HEK293 (cell line): ENCODE measurements around the gene NDUFS7.

Source experiments
- SALL2 ChIP-seq: fragments of 450-650 bp; formaldehyde crosslinking; IDR thresholded peaks from 2 replicates; pipeline ENCODE4 v1.5.0; 2017; ENCODE audit warnings: missing biosample characterization, mild to moderate bottlenecking, missing genetic modification characterization, borderline replicate concordance
- ZFP37 ChIP-seq: fragments of 450-650 bp; formaldehyde crosslinking; IDR thresholded peaks from 2 replicates; pipeline ENCODE4 v1.5.1; 2016; ENCODE audit warnings: missing biosample characterization, missing genetic modification characterization
- ZNF274 ChIP-seq, 2 experiments: fragments of 200-500 bp in 1 of 2; fragments of 450-650 bp in 1 of 2; sonication (Bioruptor generic) in 1 of 2; formaldehyde crosslinking in 1 of 2; IDR thresholded peaks; 2 replicates each; pipeline versions ENCODE4 v1.5.1 to v1.6.1; 2014 to 2016; ENCODE audit warnings: borderline replicate concordance in 1 of 2, inconsistent platforms in 1 of 2, low read length in 1 of 2, missing biosample characterization in 1 of 2, missing genetic modification characterization in 1 of 2
- ZNF629 ChIP-seq: fragments of 450-650 bp; formaldehyde crosslinking; IDR thresholded peaks from 2 replicates; pipeline ENCODE4 v1.5.1; 2017; ENCODE audit warnings: missing biosample characterization, missing genetic modification characterization
- TF ChIP-seq, protein P1 (sequence below): fragments of 450-650 bp; formaldehyde crosslinking; IDR thresholded peaks from 2 replicates; pipeline ENCODE4 v1.5.1; 2016; ENCODE audit warnings: missing biosample characterization, missing genetic modification characterization
- TF ChIP-seq, protein P2 (sequence below): fragments of 450-650 bp; IDR thresholded peaks from 2 replicates; pipeline ENCODE4 v1.5.1; 2018; ENCODE audit warnings: missing biosample characterization, mild to moderate bottlenecking, missing genetic modification characterization
- TF ChIP-seq, protein P3 (sequence below): fragments of 450-650 bp; formaldehyde crosslinking; IDR thresholded peaks from 2 replicates; pipeline ENCODE4 v1.5.1; 2016; ENCODE audit warnings: missing biosample characterization, missing genetic modification characterization, low read depth
- TF ChIP-seq, protein P4 (sequence below): fragments of 450-650 bp; formaldehyde crosslinking; IDR thresholded peaks from 2 replicates; pipeline ENCODE4 v1.5.1; 2016; ENCODE audit warnings: missing biosample characterization, missing genetic modification characterization, low read depth

DNA sequence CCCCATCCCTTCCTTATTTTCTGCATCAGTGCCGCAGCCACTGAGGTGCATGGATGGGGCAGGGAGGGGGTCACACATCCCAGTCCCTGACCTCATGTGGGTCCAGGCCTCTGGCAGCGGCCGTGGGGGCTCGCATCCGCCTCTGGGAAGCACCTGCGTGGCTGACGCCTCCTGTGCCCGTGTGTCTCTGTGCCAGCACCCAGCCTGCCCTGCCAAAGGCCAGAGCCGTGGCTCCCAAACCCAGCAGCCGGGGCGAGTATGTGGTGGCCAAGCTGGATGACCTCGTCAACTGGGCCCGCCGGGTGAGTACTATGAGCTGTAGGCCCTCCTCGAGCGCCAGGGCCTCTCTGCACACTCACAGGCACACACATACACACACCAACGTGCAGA, 4.9 kb downstream of the NDUFS7 start:
- TF ChIP-seq, protein P1, sequence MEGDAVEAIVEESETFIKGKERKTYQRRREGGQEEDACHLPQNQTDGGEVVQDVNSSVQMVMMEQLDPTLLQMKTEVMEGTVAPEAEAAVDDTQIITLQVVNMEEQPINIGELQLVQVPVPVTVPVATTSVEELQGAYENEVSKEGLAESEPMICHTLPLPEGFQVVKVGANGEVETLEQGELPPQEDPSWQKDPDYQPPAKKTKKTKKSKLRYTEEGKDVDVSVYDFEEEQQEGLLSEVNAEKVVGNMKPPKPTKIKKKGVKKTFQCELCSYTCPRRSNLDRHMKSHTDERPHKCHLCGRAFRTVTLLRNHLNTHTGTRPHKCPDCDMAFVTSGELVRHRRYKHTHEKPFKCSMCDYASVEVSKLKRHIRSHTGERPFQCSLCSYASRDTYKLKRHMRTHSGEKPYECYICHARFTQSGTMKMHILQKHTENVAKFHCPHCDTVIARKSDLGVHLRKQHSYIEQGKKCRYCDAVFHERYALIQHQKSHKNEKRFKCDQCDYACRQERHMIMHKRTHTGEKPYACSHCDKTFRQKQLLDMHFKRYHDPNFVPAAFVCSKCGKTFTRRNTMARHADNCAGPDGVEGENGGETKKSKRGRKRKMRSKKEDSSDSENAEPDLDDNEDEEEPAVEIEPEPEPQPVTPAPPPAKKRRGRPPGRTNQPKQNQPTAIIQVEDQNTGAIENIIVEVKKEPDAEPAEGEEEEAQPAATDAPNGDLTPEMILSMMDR (tag by site-specific recombination), result no peak
- TF ChIP-seq ZNF274 (IDR thresholded peaks at IDR 0.05; ENCODE audit: low read length) (no peak), ZNF274 (tag by site-specific recombination; IDR thresholded peaks at IDR 0.05; ENCODE audit: borderline replicate concordance) (no peak), ZFP37 (tag by site-specific recombination) (no peak), ZNF629 (no peak), SALL2 (tag by site-specific recombination) (no peak)
- TF ChIP-seq, protein P2, sequence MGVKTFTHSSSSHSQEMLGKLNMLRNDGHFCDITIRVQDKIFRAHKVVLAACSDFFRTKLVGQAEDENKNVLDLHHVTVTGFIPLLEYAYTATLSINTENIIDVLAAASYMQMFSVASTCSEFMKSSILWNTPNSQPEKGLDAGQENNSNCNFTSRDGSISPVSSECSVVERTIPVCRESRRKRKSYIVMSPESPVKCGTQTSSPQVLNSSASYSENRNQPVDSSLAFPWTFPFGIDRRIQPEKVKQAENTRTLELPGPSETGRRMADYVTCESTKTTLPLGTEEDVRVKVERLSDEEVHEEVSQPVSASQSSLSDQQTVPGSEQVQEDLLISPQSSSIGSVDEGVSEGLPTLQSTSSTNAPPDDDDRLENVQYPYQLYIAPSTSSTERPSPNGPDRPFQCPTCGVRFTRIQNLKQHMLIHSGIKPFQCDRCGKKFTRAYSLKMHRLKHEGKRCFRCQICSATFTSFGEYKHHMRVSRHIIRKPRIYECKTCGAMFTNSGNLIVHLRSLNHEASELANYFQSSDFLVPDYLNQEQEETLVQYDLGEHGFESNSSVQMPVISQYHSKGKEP (tag by site-specific recombination), result no peak
- TF ChIP-seq, protein P3, sequence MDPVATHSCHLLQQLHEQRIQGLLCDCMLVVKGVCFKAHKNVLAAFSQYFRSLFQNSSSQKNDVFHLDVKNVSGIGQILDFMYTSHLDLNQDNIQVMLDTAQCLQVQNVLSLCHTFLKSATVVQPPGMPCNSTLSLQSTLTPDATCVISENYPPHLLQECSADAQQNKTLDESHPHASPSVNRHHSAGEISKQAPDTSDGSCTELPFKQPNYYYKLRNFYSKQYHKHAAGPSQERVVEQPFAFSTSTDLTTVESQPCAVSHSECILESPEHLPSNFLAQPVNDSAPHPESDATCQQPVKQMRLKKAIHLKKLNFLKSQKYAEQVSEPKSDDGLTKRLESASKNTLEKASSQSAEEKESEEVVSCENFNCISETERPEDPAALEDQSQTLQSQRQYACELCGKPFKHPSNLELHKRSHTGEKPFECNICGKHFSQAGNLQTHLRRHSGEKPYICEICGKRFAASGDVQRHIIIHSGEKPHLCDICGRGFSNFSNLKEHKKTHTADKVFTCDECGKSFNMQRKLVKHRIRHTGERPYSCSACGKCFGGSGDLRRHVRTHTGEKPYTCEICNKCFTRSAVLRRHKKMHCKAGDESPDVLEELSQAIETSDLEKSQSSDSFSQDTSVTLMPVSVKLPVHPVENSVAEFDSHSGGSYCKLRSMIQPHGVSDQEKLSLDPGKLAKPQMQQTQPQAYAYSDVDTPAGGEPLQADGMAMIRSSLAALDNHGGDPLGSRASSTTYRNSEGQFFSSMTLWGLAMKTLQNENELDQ (tag by site-specific recombination), result no peak
- TF ChIP-seq, protein P4, sequence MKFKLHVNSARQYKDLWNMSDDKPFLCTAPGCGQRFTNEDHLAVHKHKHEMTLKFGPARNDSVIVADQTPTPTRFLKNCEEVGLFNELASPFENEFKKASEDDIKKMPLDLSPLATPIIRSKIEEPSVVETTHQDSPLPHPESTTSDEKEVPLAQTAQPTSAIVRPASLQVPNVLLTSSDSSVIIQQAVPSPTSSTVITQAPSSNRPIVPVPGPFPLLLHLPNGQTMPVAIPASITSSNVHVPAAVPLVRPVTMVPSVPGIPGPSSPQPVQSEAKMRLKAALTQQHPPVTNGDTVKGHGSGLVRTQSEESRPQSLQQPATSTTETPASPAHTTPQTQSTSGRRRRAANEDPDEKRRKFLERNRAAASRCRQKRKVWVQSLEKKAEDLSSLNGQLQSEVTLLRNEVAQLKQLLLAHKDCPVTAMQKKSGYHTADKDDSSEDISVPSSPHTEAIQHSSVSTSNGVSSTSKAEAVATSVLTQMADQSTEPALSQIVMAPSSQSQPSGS (tag by site-specific recombination), result no peak
